ENCODE measurements around the gene MX1. TPM values are rescaled to one million over a fixed set of nuclear protein-coding genes. Genes with fewer than 3 reads are reported as not detected.

Gene MX1
- polyA plus RNA-seq, 1 donor: 16.8 TPM

DNA sequence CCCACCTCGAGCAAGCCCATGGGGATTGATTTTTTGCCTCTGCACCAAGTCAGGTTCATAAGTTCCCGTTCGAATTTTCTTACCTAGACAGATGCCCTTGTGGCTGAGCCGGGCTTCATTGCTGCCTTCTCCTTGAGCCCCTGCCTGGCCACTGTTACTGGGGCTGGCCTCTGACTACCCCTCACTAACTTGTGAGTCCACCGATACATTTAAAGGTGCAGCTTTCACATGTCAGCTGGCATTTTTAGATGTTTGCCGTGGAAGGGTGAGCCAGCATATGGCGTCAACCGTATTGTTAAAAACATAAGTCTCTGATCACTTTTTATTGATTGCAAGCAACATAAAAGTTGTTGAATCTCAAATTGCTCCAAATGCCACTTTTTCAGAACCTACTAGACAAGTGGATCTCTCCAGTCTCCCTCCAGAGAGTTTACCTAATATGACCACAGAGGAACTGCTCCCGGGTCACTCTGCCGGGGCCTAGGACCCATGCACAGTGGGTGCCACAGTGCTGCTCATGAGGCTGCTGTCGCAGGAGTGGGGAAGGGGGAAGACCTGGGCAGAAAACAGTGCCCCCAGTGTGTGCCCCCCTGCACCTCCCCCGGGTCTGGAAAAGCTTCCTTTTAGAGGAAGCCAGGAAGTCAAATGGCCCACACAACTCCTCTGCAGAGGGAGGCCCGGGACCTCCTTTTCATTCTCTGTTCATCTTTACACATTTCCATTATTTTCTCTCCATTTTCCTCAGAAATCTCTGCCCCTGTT is 18.8 kb downstream of the MX1 start:
- H3K27ac ChIP-seq (ENCODE audit: low read length): no peak overlapping the region
- no CpG with 5 or more reads among the region's 13 CpGs for WGBS (ENCODE audit: insufficient coverage, low lambda C conversion rate)
- no peaks in the 10 kb centered on the region for H3K9me3 ChIP-seq (ENCODE audit: control insufficient read depth, low read depth, low read length)
- no peak for DNase-seq
- H3K27me3 ChIP-seq (ENCODE audit: control insufficient read depth, insufficient read depth, low read length): no peaks in the 10 kb centered on the region
- H3K36me3 ChIP-seq (ENCODE audit: control insufficient read depth, insufficient read depth, low read length): peaks cover 25% of the 10 kb centered on the region
- H3K4me1 ChIP-seq (ENCODE audit: control insufficient read depth, insufficient read depth, low read length): no peaks in the 10 kb centered on the region
- H3K4me3 ChIP-seq (ENCODE audit: low read length): no peak overlapping the region

DNA sequence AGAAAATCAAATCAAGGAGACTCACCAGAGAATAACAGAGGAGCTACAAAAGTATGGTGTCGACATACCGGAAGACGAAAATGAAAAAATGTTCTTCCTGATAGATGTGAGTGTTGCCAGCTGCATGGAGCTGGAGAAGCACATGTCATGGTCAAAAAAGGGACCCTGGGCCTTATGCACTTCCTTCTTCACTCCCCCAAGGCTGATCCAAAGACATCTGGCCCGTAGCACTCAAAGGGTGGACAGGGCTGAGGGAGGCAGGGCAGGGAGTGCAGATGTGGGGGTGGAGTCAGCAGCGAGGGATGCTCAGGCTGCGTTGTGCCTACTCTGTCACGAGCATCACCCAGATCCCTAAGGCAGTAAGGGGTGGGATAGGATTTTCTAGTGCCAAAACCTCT is 19.4 kb downstream of the MX1 start:
- DNase-seq: no peak
- 100% methylated on average over 2 of the region's 7 CpGs for WGBS (ENCODE audit: insufficient coverage, low lambda C conversion rate)
- peaks cover 26% of the 10 kb centered on the region for H3K36me3 ChIP-seq (ENCODE audit: control insufficient read depth, insufficient read depth, low read length)

DNA sequence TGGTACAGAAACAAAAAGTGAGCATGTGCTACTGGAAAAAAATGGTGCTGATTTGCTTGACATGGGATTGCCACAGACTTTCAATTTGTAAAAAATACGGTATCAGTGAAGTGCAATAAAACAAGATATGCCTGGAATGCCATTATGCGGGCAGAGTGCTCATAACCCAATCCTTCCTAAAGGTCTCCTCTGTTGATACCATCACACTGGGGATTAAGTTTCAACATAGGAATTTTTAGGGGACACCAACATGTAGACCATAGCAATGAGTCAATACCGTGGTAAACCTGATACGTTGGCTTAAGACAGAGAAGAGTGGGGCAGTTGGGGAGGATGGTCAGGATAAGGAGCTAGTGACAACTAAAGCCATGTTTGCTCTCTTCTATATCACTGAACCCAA is 20.5 kb downstream of the MX1 start:
- no peaks in the 10 kb centered on the region for H3K27me3 ChIP-seq (ENCODE audit: control insufficient read depth, insufficient read depth, low read length)
- H3K27ac ChIP-seq (ENCODE audit: low read length): no peak overlapping the region
- WGBS (ENCODE audit: insufficient coverage, low lambda C conversion rate): 20% methylated on average over 1 of the region's 4 CpGs
- no peaks in the 10 kb centered on the region for H3K9me3 ChIP-seq (ENCODE audit: control insufficient read depth, low read depth, low read length)
- no peak for DNase-seq
- peaks cover 15% of the 10 kb centered on the region for H3K36me3 ChIP-seq (ENCODE audit: control insufficient read depth, insufficient read depth, low read length)
- no peak overlapping the region for H3K4me3 ChIP-seq (ENCODE audit: low read length)
- no peaks in the 10 kb centered on the region for H3K4me1 ChIP-seq (ENCODE audit: control insufficient read depth, insufficient read depth, low read length)

More for the DNA sequence above, 19.4 kb downstream of the MX1 start:
- Histone ChIP-seq H3K4me1 (ENCODE audit: control insufficient read depth, insufficient read depth, low read length) (no peaks in the 10 kb centered on the region), H3K27ac (ENCODE audit: low read length) (no peak overlapping the region), H3K4me3 (ENCODE audit: low read length) (no peak overlapping the region), H3K9me3 (ENCODE audit: control insufficient read depth, low read depth, low read length) (no peaks in the 10 kb centered on the region), H3K27me3 (ENCODE audit: control insufficient read depth, insufficient read depth, low read length) (no peaks in the 10 kb centered on the region)

DNA sequence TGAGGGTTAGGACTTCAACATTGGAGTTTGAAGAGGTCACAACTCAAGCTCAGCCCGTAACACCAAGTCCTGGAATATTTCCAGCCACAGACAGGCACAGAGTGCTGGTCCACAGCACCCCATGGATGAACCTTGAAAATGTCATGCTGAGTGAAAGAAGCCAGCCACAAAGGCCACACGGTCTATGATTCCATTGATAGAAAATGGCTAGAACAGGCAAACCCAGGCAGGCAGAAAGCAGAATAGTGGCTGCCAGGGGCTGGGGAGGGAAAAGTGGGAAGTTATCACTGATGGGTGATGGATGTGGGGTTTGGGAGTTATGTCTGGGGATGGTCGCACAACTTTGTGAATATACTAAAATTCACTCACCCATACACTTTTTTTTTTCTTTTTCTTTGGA is 21.3 kb downstream of the MX1 start:
- Histone ChIP-seq H3K27me3 (ENCODE audit: control insufficient read depth, insufficient read depth, low read length) (no peaks in the 10 kb centered on the region), H3K36me3 (ENCODE audit: control insufficient read depth, insufficient read depth, low read length) (peaks cover 12% of the 10 kb centered on the region), H3K27ac (ENCODE audit: low read length) (no peak overlapping the region), H3K4me3 (ENCODE audit: low read length) (no peak overlapping the region), H3K9me3 (ENCODE audit: control insufficient read depth, low read depth, low read length) (no peaks in the 10 kb centered on the region), H3K4me1 (ENCODE audit: control insufficient read depth, insufficient read depth, low read length) (no peaks in the 10 kb centered on the region)
- no CpG with 5 or more reads among the region's 3 CpGs for WGBS (ENCODE audit: insufficient coverage, low lambda C conversion rate)
- DNase-seq: no peak

DNA sequence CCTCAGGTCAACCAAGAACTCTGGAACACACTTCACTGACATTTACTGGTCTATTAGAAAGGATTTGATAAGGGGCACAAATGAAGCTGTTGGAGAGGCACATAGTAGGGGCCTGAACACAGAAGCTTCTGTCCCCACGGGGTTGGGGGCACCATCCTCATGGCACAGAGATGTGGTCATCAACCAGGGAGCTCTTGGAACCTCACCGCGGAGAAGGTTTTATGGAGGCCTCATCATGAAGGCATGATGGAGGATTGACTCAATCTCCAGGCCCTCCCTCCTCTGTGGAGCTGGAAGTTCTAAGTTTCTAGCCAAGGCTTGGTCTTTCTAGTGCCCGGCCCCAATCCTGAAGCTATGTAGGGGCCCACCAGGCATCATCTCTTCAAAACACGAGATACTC is 23.6 kb downstream of the MX1 start:
- Histone ChIP-seq H3K27me3 (ENCODE audit: control insufficient read depth, insufficient read depth, low read length) (no peaks in the 10 kb centered on the region), H3K9me3 (ENCODE audit: control insufficient read depth, low read depth, low read length) (no peaks in the 10 kb centered on the region), H3K4me1 (ENCODE audit: control insufficient read depth, insufficient read depth, low read length) (no peaks in the 10 kb centered on the region), H3K27ac (ENCODE audit: low read length) (no peak overlapping the region), H3K4me3 (ENCODE audit: low read length) (no peak overlapping the region), H3K36me3 (ENCODE audit: control insufficient read depth, insufficient read depth, low read length) (peaks cover 19% of the 10 kb centered on the region)
- no peak for DNase-seq
- WGBS (ENCODE audit: insufficient coverage, low lambda C conversion rate): no CpG with 5 or more reads among the region's 5 CpGs

DNA sequence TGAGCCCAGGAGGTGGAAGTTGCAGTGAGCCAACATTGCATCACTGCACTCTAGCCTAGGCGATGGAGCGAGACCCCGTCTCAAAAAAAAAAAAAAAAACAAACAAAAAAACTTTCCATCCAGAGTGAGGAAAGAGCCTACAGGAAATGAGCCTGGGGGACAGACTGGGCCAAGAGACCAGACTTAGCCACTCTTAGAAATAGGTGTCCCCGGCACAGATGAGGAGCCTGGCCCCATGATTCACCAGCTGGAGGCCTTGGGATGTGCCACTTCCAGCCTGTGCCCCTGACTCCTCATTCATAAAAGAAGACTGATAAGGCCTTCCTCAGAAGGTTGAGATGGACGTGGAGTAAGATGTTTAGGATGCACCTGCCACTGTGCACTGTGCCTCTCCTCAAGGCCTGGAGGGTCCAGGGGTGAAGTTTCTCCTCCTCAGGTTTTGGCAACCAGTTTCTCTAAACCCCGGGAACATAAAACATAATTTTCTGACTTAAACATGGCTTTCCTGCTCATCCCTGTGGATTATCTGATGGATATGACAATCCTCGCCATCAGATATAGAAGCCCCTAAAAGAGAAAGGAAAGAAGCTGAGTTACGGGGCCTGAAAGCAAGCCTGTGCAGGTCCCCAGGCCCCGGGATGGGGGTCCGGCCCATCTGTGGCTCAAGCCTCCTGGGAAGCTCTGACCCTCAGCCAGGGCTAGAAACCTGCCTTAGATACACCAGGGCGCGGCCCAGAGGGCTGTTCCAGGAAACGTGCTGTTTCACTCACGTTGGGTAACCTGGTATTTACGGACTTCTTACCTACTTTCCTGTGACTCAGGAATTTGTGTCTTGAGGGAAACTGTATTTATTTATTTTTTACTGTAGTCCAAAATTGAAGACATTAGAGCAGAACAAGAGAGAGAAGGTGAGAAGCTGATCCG is 26.0 kb downstream of the MX1 start:
- Histone ChIP-seq H3K36me3 (ENCODE audit: control insufficient read depth, insufficient read depth, low read length) (peaks cover 22% of the 10 kb centered on the region), H3K27ac (ENCODE audit: low read length) (no peak overlapping the region), H3K4me1 (ENCODE audit: control insufficient read depth, insufficient read depth, low read length) (no peaks in the 10 kb centered on the region), H3K27me3 (ENCODE audit: control insufficient read depth, insufficient read depth, low read length) (no peaks in the 10 kb centered on the region), H3K9me3 (ENCODE audit: control insufficient read depth, low read depth, low read length) (no peaks in the 10 kb centered on the region), H3K4me3 (ENCODE audit: low read length) (no peak overlapping the region)
- WGBS (ENCODE audit: insufficient coverage, low lambda C conversion rate): 40% methylated on average over 1 of the region's 16 CpGs
- DNase-seq: no peak

DNA sequence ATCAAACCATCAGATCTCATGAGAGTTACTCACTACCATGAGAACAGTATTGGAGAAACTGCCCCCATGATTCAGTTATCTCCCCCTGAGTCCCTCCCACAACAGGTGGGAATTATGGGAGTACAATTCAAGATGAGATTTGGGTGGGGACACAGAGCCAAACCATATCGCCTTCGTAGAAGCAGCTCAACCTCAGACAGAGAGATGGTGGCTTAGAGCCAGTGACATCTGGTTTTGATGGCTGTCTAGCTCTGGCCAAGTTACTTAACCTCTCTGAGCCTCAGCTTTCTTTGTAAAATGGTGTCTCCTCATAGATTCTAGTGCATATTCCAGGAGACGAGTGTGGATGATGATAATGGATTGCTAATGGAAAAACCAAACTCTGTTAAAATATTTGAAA is 27.2 kb downstream of the MX1 start:
- no peak for DNase-seq
- WGBS (ENCODE audit: insufficient coverage, low lambda C conversion rate): no CpG with 5 or more reads among the region's 3 CpGs
- Histone ChIP-seq H3K4me3 (ENCODE audit: low read length) (no peak overlapping the region), H3K27me3 (ENCODE audit: control insufficient read depth, insufficient read depth, low read length) (no peaks in the 10 kb centered on the region), H3K27ac (ENCODE audit: low read length) (no peak overlapping the region), H3K36me3 (ENCODE audit: control insufficient read depth, insufficient read depth, low read length) (peaks cover 19% of the 10 kb centered on the region), H3K4me1 (ENCODE audit: control insufficient read depth, insufficient read depth, low read length) (no peaks in the 10 kb centered on the region), H3K9me3 (ENCODE audit: control insufficient read depth, low read depth, low read length) (no peaks in the 10 kb centered on the region)

DNA sequence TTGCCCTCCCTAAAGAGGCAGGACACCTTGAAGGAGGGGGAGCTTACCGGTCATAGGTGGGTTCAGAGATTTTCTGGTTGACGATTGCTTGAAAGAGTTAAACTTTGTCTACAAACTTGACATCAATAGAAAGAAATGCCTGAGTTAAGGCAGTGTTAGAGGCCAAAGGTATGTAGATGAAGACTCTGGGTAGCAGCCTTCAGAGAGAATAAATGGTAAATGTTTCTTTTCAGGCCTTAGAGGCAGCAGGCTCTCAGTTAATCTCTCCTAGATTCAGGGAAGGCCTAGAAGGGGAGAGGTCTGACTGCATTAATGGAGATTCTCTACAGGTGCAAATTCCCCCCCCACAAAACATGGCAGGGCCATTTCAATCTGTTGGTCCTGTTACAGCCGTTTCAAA is 27.7 kb downstream of the MX1 start:
- Histone ChIP-seq H3K4me3 (ENCODE audit: low read length) (no peak overlapping the region), H3K27ac (ENCODE audit: low read length) (no peak overlapping the region), H3K27me3 (ENCODE audit: control insufficient read depth, insufficient read depth, low read length) (no peaks in the 10 kb centered on the region), H3K4me1 (ENCODE audit: control insufficient read depth, insufficient read depth, low read length) (no peaks in the 10 kb centered on the region), H3K36me3 (ENCODE audit: control insufficient read depth, insufficient read depth, low read length) (peaks cover 19% of the 10 kb centered on the region), H3K9me3 (ENCODE audit: control insufficient read depth, low read depth, low read length) (no peaks in the 10 kb centered on the region)
- 100% methylated on average over 1 of the region's 3 CpGs for WGBS (ENCODE audit: insufficient coverage, low lambda C conversion rate)
- no peak for DNase-seq

DNA sequence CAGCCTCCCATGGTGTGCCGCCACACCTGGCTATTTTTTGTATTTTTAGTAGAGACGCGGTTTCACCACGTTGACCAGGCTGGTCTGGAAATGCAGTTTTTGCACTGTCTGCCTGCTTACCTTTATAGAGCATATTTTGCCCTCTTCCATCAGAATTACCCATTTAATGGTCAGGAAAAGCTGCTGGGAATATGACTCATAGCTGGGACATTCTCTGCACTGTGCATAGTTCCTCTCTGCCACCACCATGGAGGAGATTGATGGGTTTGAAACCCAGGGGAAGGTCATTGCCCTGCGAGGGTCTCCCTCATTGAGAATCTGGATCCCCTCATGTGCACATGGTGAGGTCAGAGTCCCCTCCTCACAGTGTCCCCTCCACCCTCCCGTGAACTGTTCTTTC is 32.1 kb downstream of the MX1 start:
- Histone ChIP-seq H3K27ac (ENCODE audit: low read length) (no peak overlapping the region), H3K36me3 (ENCODE audit: control insufficient read depth, insufficient read depth, low read length) (peaks cover 9% of the 10 kb centered on the region)
- WGBS (ENCODE audit: insufficient coverage, low lambda C conversion rate): 90% methylated on average over 2 of the region's 6 CpGs

DNA sequence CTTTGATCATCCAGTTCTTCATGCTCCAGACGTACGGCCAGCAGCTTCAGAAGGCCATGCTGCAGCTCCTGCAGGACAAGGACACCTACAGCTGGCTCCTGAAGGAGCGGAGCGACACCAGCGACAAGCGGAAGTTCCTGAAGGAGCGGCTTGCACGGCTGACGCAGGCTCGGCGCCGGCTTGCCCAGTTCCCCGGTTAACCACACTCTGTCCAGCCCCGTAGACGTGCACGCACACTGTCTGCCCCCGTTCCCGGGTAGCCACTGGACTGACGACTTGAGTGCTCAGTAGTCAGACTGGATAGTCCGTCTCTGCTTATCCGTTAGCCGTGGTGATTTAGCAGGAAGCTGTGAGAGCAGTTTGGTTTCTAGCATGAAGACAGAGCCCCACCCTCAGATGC is 32.5 kb downstream of the MX1 start:
- no CpG with 5 or more reads among the region's 22 CpGs for WGBS (ENCODE audit: insufficient coverage, low lambda C conversion rate)
- no peak overlapping the region for H3K4me3 ChIP-seq (ENCODE audit: low read length)
- H3K36me3 ChIP-seq (ENCODE audit: control insufficient read depth, insufficient read depth, low read length): peaks cover 11% of the 10 kb centered on the region
- H3K9me3 ChIP-seq (ENCODE audit: control insufficient read depth, low read depth, low read length): no peaks in the 10 kb centered on the region
- no peaks in the 10 kb centered on the region for H3K27me3 ChIP-seq (ENCODE audit: control insufficient read depth, insufficient read depth, low read length)
- no peak overlapping the region for H3K27ac ChIP-seq (ENCODE audit: low read length)
- DNase-seq: no peak
- H3K4me1 ChIP-seq (ENCODE audit: control insufficient read depth, insufficient read depth, low read length): peaks cover 2% of the 10 kb centered on the region

More for the DNA sequence above, 32.1 kb downstream of the MX1 start:
- Histone ChIP-seq H3K27me3 (ENCODE audit: control insufficient read depth, insufficient read depth, low read length) (no peaks in the 10 kb centered on the region), H3K4me3 (ENCODE audit: low read length) (no peak overlapping the region), H3K4me1 (ENCODE audit: control insufficient read depth, insufficient read depth, low read length) (peaks cover 2% of the 10 kb centered on the region), H3K9me3 (ENCODE audit: control insufficient read depth, low read depth, low read length) (no peaks in the 10 kb centered on the region)
- no peak for DNase-seq

Measured in large intestine (tissue), 3 donors.